ENCODE data around the gene TSPAN9.

Gene TSPAN9

GRCh38 chr12:3177778-3178425 is 100.7 kb downstream of the TSPAN9 start:
- DNase-seq (ENCODE audit: insufficient read length, low spot score) = no peak
- FAIRE-seq = no peak
- TF ChIP-seq POLR2A (IDR thresholded peaks at IDR 0.05; ENCODE audit: low read depth, low read length) = no peak

DNA sequence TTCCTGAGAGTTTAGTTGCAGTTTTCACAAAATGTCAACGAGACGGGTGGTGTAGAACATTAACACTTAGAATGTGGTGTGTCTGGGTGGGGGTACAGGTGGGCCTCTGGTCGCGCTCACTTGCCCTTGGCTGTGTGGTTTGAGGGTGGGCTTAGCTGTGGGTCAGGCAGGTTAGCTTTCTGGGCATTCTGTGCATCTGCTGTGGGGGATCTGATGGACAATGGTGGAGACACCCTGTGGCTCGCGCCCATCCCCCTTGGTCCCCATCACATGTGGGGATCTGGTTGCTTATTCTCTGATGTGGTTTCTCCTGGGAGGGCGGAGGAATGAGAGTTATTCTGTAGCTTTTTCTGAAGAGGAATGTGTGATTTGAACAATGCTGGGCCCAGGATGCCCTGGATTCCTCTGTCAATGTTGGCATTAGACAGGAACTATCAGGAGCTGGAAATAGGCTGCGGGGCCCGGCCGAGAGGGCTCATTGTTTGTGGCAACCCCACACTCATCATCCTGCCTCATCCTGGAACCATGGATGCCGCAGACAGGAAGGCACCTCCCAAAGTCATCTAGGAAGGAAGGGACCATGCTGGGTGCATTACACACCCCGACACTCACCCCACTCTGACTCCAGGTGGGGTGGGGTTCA is 101.6 kb downstream of the TSPAN9 start:
- DNase-seq (ENCODE audit: insufficient read length, low spot score) (no peak), FAIRE-seq (no peak)
- TF ChIP-seq POLR2A (IDR thresholded peaks at IDR 0.05; ENCODE audit: low read depth, low read length) = no peak

DNA sequence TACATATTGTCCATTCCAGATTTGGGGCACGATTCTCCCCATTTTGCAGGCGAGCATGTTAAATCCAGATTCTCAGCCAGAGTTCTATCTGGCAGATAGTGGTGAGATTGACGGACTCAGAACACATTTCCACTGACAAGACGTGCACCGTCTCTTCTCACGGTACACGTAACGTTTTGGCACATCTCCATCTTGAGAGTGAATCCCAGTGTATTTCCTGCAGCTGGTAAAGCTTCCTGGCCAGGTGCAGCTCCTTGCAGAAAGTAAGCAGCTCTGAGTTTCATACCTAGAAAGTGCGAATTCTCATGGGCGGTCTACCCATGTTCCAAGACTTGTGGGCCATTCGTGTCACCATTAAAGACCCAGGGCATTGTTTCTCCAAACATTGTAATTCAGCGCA is 102.6 kb downstream of the TSPAN9 start:
- no peak for FAIRE-seq
- TF ChIP-seq POLR2A (IDR thresholded peaks at IDR 0.05; ENCODE audit: low read depth, low read length) = no peak
- DNase-seq (ENCODE audit: insufficient read length, low spot score) = no peak

DNA sequence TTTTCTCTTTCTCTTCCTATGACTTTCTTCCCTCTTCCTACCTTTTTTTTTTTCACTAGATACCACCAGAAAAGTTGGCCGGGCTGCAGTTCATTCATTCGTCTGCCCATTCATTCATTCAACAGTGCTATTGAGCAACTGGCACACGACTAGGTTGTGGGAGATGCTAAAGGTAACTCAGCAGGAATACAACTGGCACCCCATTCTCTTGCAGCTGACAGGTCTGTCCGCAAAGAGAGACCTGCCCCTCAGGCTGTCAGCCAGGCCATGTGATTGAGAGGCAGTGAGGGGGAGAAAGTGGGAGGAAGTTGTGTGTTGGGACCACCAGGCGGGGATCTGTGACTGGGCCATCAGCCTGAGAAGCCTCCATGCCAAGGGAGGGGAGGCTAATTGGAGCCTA is 105.2 kb downstream of the TSPAN9 start:
- DNase-seq (ENCODE audit: insufficient read length, low spot score) (no peak), FAIRE-seq (no peak)
- no peak for TF ChIP-seq POLR2A (IDR thresholded peaks at IDR 0.05; ENCODE audit: low read depth, low read length)

DNA sequence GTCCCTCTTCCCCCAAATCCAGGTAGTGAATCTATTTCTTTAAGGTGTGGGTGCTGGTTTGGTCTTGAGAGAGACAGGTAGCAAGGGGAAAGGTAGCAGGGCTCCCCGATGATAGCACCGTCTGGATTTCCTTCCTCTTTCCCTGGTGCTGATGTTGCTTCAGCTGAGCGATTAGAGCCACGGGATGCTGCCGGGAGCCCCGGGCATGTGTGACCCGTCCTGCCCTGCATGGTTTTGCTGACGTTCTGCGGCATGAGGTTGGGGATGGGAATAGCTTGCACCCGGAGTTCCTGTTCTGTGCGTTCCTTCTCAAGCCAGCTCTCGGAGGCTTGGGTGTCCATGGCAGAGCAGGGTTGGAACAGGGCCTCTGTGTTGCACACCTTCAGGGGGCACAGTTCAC is 107.3 kb downstream of the TSPAN9 start:
- TF ChIP-seq POLR2A (IDR thresholded peaks at IDR 0.05; ENCODE audit: low read depth, low read length) = no peak
- DNase-seq (ENCODE audit: insufficient read length, low spot score) = no peak
- FAIRE-seq = no peak

GRCh38 chr12:3185260-3185870 is 108.2 kb downstream of the TSPAN9 start:
- no peak for TF ChIP-seq POLR2A (IDR thresholded peaks at IDR 0.05; ENCODE audit: low read depth, low read length)
- DNase-seq (ENCODE audit: insufficient read length, low spot score) = no peak

GRCh38 chr12:3186546-3187215 is 109.5 kb downstream of the TSPAN9 start:
- no peak for TF ChIP-seq POLR2A (IDR thresholded peaks at IDR 0.05; ENCODE audit: low read depth, low read length)
- DNase-seq (ENCODE audit: insufficient read length, low spot score) = no peak
- FAIRE-seq = no peak

More at GRCh38 chr12:3185260-3185870, 108.2 kb downstream of the TSPAN9 start:
- no peak for FAIRE-seq

DNA sequence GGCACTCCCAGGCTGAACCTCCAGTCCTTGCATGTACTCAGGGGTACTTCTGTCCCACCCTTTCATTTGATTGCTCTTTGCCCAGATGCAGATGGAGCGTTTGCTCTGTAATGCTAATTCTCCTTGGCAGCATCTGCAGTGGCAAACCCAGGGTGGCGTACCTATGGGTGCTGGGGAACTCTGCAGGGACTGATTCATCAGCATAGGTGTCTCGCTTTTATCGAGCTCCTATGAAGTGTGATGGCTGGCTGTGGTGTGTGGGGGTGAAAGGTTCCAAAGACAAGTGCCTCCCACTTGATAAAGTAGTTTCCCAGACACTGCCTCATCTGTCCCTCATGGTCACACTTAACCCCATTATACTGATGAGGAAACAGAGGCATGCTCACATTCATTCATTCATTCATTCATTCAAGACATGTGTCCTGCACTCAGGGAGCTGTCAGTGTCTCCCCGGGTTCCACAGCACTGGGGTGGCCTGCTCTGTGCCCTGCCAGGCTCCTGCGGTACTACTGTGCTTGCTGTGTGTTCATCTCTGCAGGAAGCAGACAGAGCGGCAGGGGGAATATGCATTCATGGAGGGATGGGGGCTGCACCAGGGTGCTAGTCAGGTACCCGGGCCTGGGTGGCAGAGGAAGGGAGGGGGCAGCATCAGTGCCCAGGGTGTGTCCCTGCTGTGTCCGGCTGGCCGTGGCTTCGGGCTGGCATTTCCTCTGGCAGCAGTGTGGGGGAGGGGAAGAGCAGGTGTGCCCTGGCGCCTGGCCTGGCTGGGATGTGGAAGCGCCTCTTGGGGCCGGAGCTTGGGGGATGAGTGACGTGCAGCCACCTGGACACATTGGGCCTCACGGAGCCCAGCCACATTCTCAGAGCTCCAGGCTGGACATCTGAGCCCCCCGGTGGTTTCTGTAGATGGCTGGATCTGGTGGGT is 110.9 kb downstream of the TSPAN9 start:
- TF ChIP-seq POLR2A (IDR thresholded peaks at IDR 0.05; ENCODE audit: low read depth, low read length) = no peak
- DNase-seq (ENCODE audit: insufficient read length, low spot score) = no peak
- FAIRE-seq = no peak

DNA sequence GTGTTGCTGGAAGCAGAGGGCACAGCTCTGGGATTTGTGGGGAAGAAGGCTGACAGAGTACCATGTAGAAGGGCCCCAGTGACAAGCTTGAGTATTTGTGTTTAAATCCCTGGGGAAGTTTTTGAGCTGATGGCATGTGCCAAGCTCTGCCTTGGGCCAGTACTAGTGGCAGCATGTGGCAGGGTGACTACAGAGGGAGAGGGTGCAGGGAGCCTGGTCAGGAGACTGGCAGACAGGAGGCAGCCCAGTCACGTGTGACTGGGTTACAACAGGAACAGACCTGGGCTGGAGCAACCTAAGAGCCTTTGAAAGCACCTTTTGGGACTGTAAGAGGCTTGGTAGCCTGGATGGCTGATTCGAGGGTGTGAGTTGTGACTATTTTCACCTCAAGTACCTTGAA is 112.1 kb downstream of the TSPAN9 start:
- DNase-seq (ENCODE audit: insufficient read length, low spot score) = no peak
- no peak for FAIRE-seq
- TF ChIP-seq POLR2A (IDR thresholded peaks at IDR 0.05; ENCODE audit: low read depth, low read length) = no peak

GRCh38 chr12:3190101-3190500 is 112.9 kb downstream of the TSPAN9 start:
- FAIRE-seq = no peak
- TF ChIP-seq POLR2A (IDR thresholded peaks at IDR 0.05; ENCODE audit: low read depth, low read length) = no peak
- DNase-seq (ENCODE audit: insufficient read length, low spot score) = no peak

DNA sequence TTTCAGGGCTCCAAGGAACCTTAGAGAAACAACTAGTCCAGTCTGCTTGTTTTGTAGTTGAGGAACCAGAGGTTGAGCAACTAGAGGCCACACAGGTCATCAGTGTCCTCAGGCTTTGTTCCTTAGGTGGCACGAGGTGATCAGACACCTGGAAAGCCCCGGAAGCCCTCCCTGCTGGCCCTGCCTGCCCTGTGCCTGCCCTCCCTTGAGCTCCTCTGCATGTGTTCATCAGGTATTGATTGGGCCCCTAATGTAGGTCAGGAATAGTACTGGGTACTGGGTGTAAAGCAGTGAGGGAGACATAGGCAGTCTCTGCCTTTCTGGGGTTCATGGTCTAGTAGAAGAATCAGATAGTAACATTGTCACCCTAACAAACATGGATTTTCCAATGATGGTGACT is 114.3 kb downstream of the TSPAN9 start:
- DNase-seq (ENCODE audit: insufficient read length, low spot score) (no peak), FAIRE-seq (no peak)
- no peak for TF ChIP-seq POLR2A (IDR thresholded peaks at IDR 0.05; ENCODE audit: low read depth, low read length)

DNA sequence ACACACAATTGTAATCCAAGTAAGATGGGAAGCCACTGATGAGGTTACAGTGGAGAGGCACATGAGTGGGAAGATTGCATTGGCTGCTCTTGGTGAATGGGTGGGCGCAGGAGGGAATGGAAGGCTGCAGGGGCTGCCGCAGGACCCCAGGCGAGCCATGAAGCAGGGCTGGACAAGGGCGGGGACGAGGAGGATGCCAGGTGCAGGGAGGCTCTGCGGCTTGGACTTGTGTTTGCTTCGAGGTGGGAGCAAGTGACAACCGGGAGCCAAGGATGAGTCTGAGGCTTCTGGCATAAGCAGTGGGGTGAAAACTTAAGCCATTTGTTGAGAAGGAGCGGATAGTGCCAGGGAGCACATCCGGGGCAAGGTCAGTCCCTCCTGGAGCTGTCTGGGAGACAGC is 115.0 kb downstream of the TSPAN9 start:
- FAIRE-seq (no peak), DNase-seq (ENCODE audit: insufficient read length, low spot score) (no peak)
- TF ChIP-seq POLR2A (IDR thresholded peaks at IDR 0.05; ENCODE audit: low read depth, low read length) = no peak

GRCh38 chr12:3193131-3193530 is 116.0 kb downstream of the TSPAN9 start:
- no peak for FAIRE-seq
- TF ChIP-seq POLR2A (IDR thresholded peaks at IDR 0.05; ENCODE audit: low read depth, low read length) = no peak

More at GRCh38 chr12:3193131-3193530, 116.0 kb downstream of the TSPAN9 start:
- DNase-seq (ENCODE audit: insufficient read length, low spot score) = no peak

Measured in H54 (cell line).